HFFc6 (cell line): ENCODE results near the gene SYT10. TPM values are rescaled to one million over a fixed set of nuclear protein-coding genes. Genes with fewer than 3 reads are reported as not detected.
A peak's percentile ranks its signal among the peaks of the same experiment; 100 is the strongest.

Experiments used
- DNase-seq: peaks from one replicate; pipeline ENCODE4 v3.0.0-alpha.2; 2018
- H3K27ac Mint-ChIP-seq: 2 replicates; pipeline ENCODE4 v1.8.0; 2020; ENCODE audit warnings: mild to moderate bottlenecking, mixed read lengths
- H3K27me3 Mint-ChIP-seq: 2 replicates; pipeline ENCODE4 v1.8.0; 2021; ENCODE audit warnings: mild to moderate bottlenecking, moderate library complexity, mixed read lengths; ENCODE audit not compliant: insufficient read depth
- H3K36me3 Mint-ChIP-seq: 2 replicates; pipeline ENCODE4 v1.8.0; 2021; ENCODE audit warnings: low read depth, mixed read lengths
- H3K4me1 Mint-ChIP-seq: 2 replicates; pipeline ENCODE4 v1.8.0; 2020; ENCODE audit warnings: low read depth, mixed read lengths
- H3K4me3 Mint-ChIP-seq: 2 replicates; pipeline ENCODE4 v1.8.0; 2020; ENCODE audit warnings: mild to moderate bottlenecking, moderate library complexity, mixed read lengths
- H3K9me3 Mint-ChIP-seq: 2 replicates; pipeline ENCODE4 v1.8.0; 2020; ENCODE audit warnings: mild to moderate bottlenecking, mixed read lengths
- CTCF ChIP-seq: fragments of 200-600 bp; sonication (generic); IDR thresholded peaks from 2 replicates; pipeline ENCODE4 v1.5.0; 2021; ENCODE audit warnings: antibody characterized with exemption, mild to moderate bottlenecking
- long read RNA-seq: library from polyadenylated mRNA; unstranded; transcript quantifications from one replicate; pipeline ENCODE4 v2.0.0, GENCODE V29; 2019
- total RNA-seq, 6 experiments: library from RNA; stranded (reverse); fragmentation: NEBNext Ultra II Directional; extraction: Animal tissue kit (Norgen Biotek cat#: 25700); gene quantifications; 2 replicates in 1 of 6; 3 replicates in 5 of 6; pipeline ENCODE4 v1.2.3, GENCODE V29; 2021

The SYT10 gene
- total RNA-seq, result not detected
- long read RNA-seq, result 0 reads

GRCh38 chr12:33439587-33440011 lies at the start of gene SYT10:
Gene SYT10, minus strand, starts transcription at chr12:33439819. Its CDS starts 297 bp downstream, at chr12:33439522.
- DNase-seq, result no peak
- H3K27ac Mint-ChIP-seq, result no peak within 1 kb of the TSS

GRCh38 chr12:33488036-33488435 lies 48.4 kb upstream of the SYT10 start:
- no peaks in the 10 kb centered on the region for H3K36me3 Mint-ChIP-seq
- H3K27me3 Mint-ChIP-seq, result no peaks in the 10 kb centered on the region; the same call in 1 of the 2 replicates
- no peak for TF ChIP-seq CTCF
- H3K4me1 Mint-ChIP-seq, result no peaks in the 10 kb centered on the region
- peaks cover 49% of the 10 kb centered on the region for H3K9me3 Mint-ChIP-seq
- no peak overlapping the region for H3K4me3 Mint-ChIP-seq
- H3K27ac Mint-ChIP-seq, result no peak overlapping the region
- no peak for DNase-seq

More at GRCh38 chr12:33439587-33440011, at the start of gene SYT10:
- Mint-ChIP-seq H3K27me3 (peaks cover 6% of the 10 kb centered on the region), H3K9me3 (peaks cover 17% of the 10 kb centered on the region), H3K4me1 (no peaks in the 10 kb centered on the region), H3K36me3 (0 out of 2 replicates have a peak, but pooled peaks cover 5% of the 10 kb centered on the region), H3K4me3 (peak within 1 kb of the TSS; percentile 74)
- TF ChIP-seq CTCF, result no peak

- DNase-seq, result no peak
- no peaks in the 10 kb centered on the region for H3K4me1 Mint-ChIP-seq
- H3K4me3 Mint-ChIP-seq, result no peak overlapping the region
- no peak for TF ChIP-seq CTCF
- H3K27me3 Mint-ChIP-seq, result no peaks in the 10 kb centered on the region; the same call in 1 of the 2 replicates
- no peak overlapping the region for H3K27ac Mint-ChIP-seq
- no peaks in the 10 kb centered on the region for H3K36me3 Mint-ChIP-seq
- peaks cover 43% of the 10 kb centered on the region for H3K9me3 Mint-ChIP-seq
Measured at GRCh38 chr12:33486058-33486457, 46.4 kb upstream of the SYT10 start.

GRCh38 chr12:33484161-33484560 lies 44.5 kb upstream of the SYT10 start:
- no peak for TF ChIP-seq CTCF
- H3K4me3 Mint-ChIP-seq, result no peak overlapping the region
- no peaks in the 10 kb centered on the region for H3K27me3 Mint-ChIP-seq
- peaks cover 26% of the 10 kb centered on the region for H3K9me3 Mint-ChIP-seq
- no peak for DNase-seq
- no peaks in the 10 kb centered on the region for H3K36me3 Mint-ChIP-seq
- H3K4me1 Mint-ChIP-seq, result no peaks in the 10 kb centered on the region
- H3K27ac Mint-ChIP-seq, result no peak overlapping the region

- Mint-ChIP-seq H3K36me3 (no peaks in the 10 kb centered on the region), H3K9me3 (peaks cover 31% of the 10 kb centered on the region), H3K4me3 (no peak overlapping the region), H3K27me3 (no peaks in the 10 kb centered on the region), H3K27ac (no peak overlapping the region), H3K4me1 (no peaks in the 10 kb centered on the region)
- TF ChIP-seq CTCF, result no peak
- no peak for DNase-seq
Measured at GRCh38 chr12:33480366-33480765, 40.7 kb upstream of the SYT10 start.

GRCh38 chr12:33476058-33476457 lies 36.4 kb upstream of the SYT10 start:
- H3K4me1 Mint-ChIP-seq, result no peaks in the 10 kb centered on the region
- TF ChIP-seq CTCF, result no peak
- H3K4me3 Mint-ChIP-seq, result no peak overlapping the region
- H3K9me3 Mint-ChIP-seq, result peaks cover 12% of the 10 kb centered on the region
- no peak overlapping the region for H3K27ac Mint-ChIP-seq
- H3K36me3 Mint-ChIP-seq, result no peaks in the 10 kb centered on the region
- DNase-seq, result no peak
- no peaks in the 10 kb centered on the region for H3K27me3 Mint-ChIP-seq
